ENCODE data around the gene NCKAP5.

- TF ChIP-seq, protein P1, sequence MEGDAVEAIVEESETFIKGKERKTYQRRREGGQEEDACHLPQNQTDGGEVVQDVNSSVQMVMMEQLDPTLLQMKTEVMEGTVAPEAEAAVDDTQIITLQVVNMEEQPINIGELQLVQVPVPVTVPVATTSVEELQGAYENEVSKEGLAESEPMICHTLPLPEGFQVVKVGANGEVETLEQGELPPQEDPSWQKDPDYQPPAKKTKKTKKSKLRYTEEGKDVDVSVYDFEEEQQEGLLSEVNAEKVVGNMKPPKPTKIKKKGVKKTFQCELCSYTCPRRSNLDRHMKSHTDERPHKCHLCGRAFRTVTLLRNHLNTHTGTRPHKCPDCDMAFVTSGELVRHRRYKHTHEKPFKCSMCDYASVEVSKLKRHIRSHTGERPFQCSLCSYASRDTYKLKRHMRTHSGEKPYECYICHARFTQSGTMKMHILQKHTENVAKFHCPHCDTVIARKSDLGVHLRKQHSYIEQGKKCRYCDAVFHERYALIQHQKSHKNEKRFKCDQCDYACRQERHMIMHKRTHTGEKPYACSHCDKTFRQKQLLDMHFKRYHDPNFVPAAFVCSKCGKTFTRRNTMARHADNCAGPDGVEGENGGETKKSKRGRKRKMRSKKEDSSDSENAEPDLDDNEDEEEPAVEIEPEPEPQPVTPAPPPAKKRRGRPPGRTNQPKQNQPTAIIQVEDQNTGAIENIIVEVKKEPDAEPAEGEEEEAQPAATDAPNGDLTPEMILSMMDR (IDR thresholded peaks at IDR 0.05) = no peak
- no peak for TF ChIP-seq POLR2A (IDR thresholded peaks at IDR 0.05)
These were observed 154.4 kb downstream of the NCKAP5 start for GRCh38 chr2:133413863-133414262.
